GM19043 (cell line): ENCODE results near the gene TACO1.

Source experiments
- ATAC-seq: cut with Tn5 transposase; IDR thresholded peaks from one replicate; pipeline ENCODE4 v1.9.1; 2021; ENCODE audit warnings: low read depth; ENCODE audit not compliant: unreplicated experiment

TACO1 gene

GRCh38 chr17:63600569-63601438 lies at the start of gene TACO1:
Gene TACO1 (plus strand): TSS chr17:63600895. CDS start chr17:63601084, 189 bp downstream.
- ATAC-seq, result peak; percentile 80

GRCh38 chr17:63552211-63552610 lies 48.5 kb upstream of the TACO1 start:
- no peak for ATAC-seq

GRCh38 chr17:63555500-63556156 lies 45.1 kb upstream of the TACO1 start:
- ATAC-seq, result no peak

GRCh38 chr17:63557416-63557815 lies 43.3 kb upstream of the TACO1 start:
- ATAC-seq, result no peak

GRCh38 chr17:63558441-63558840 lies 42.3 kb upstream of the TACO1 start:
- ATAC-seq, result no peak

- no peak for ATAC-seq
Observed at GRCh38 chr17:63561819-63562218, 38.9 kb upstream of the TACO1 start.

GRCh38 chr17:63563339-63563738 lies 37.4 kb upstream of the TACO1 start:
- no peak for ATAC-seq

GRCh38 chr17:63564562-63564961 lies 36.1 kb upstream of the TACO1 start:
- ATAC-seq, result no peak

GRCh38 chr17:63567229-63567628 lies 33.5 kb upstream of the TACO1 start:
- ATAC-seq, result no peak

GRCh38 chr17:63568563-63568962 lies 32.1 kb upstream of the TACO1 start:
- ATAC-seq, result no peak

GRCh38 chr17:63571632-63572310 lies 28.9 kb upstream of the TACO1 start:
- no peak for ATAC-seq

- ATAC-seq, result no peak
Observed at GRCh38 chr17:63573634-63574033, 27.1 kb upstream of the TACO1 start.

GRCh38 chr17:63578027-63578768 lies 22.5 kb upstream of the TACO1 start:
- ATAC-seq, result no peak

GRCh38 chr17:63578769-63579111 lies 22.0 kb upstream of the TACO1 start:
- ATAC-seq, result no peak

- no peak for ATAC-seq
Observed at GRCh38 chr17:63579633-63580032, 21.1 kb upstream of the TACO1 start.

- ATAC-seq, result no peak
Observed at GRCh38 chr17:63587770-63588169, 12.9 kb upstream of the TACO1 start.

- ATAC-seq, result no peak
Observed at GRCh38 chr17:63588797-63589196, 11.9 kb upstream of the TACO1 start.

- no peak for ATAC-seq
Observed at GRCh38 chr17:63589646-63590045, 11.0 kb upstream of the TACO1 start.

GRCh38 chr17:63592797-63593196 lies 7.9 kb upstream of the TACO1 start:
- no peak for ATAC-seq

- ATAC-seq, result no peak
Observed at GRCh38 chr17:63595132-63595531, 5.6 kb upstream of the TACO1 start.
